Nasal cavity respiratory epithelium epithelial cell of viscerocranial mucosa (primary cell): ENCODE results near the gene THRSP. TPM values are rescaled to one million over a fixed set of nuclear protein-coding genes. Genes with fewer than 3 reads are reported as not detected.

Experiments used
- total RNA-seq: library from RNA; depleted of rRNA; stranded (reverse); fragments of >200 nt; gene quantifications from 2 replicates; pipeline ENCODE4 v1.2.3, GENCODE V29; 2014

Gene THRSP
- not detected in 2 replicates for total RNA-seq

GRCh38 chr11:78063440-78064181, at the start of gene THRSP:
TSS of gene THRSP (plus strand) at chr11:78063861. CDS start at chr11:78063882, 21 bp downstream.

GRCh38 chr11:78022397-78023396, 41.0 kb upstream of the THRSP start, which contains the start of gene KCTD14:
TSS of gene KCTD14 (minus strand) at chr11:78023276. CDS start at chr11:78023249, 27 bp downstream.

GRCh38 chr11:78079232-78080083, 15.8 kb downstream of the THRSP start, which contains the start of gene NDUFC2:
TSS of gene NDUFC2 (minus strand) at chr11:78079862. CDS start at chr11:78079744, 118 bp downstream.

Other genes with a start within 250 kb of the THRSP start
- gene RSF1, start 243.1 kb upstream of the THRSP start, total RNA-seq, result 22.2 and 41.4 TPM in 2 replicates
- gene AAMDC, start 242.7 kb upstream of the THRSP start, total RNA-seq, result 3.4 and 6.8 TPM in 2 replicates
- gene INTS4, start 69.2 kb upstream of the THRSP start, total RNA-seq, result 22.2 and 25.9 TPM in 2 replicates
- gene KCTD14, start 40.6 kb upstream of the THRSP start, total RNA-seq, result 1.6 and 2.4 TPM in 2 replicates
- 59.3 and 64.6 TPM in 2 replicates for gene NDUFC2, start 16.0 kb downstream of the THRSP start, total RNA-seq
- gene ALG8, start 75.8 kb downstream of the THRSP start, total RNA-seq, result 21.5 and 22.4 TPM in 2 replicates
- 4.8 and 10.3 TPM in 2 replicates for gene KCTD21, start 124.8 kb downstream of the THRSP start, total RNA-seq
- 2.7 and 7.1 TPM in 2 replicates for gene USP35, start 125.1 kb downstream of the THRSP start, total RNA-seq